ENCODE data around the gene CASK.

The CASK gene

GRCh38 chrX:41827886-41828285 is 95.5 kb downstream of the CASK start:
- DNase-seq (ENCODE audit: low spot score), result no peak

GRCh38 chrX:41825796-41826195 is 97.6 kb downstream of the CASK start:
- no peak for DNase-seq (ENCODE audit: low spot score)

- peak; percentile 29 for DNase-seq (ENCODE audit: low spot score)
These were observed 98.8 kb downstream of the CASK start for GRCh38 chrX:41824551-41824950.

GRCh38 chrX:41823402-41823801 is 100.0 kb downstream of the CASK start:
- DNase-seq (ENCODE audit: low spot score), result no peak

GRCh38 chrX:41822892-41823291 is 100.5 kb downstream of the CASK start:
- DNase-seq (ENCODE audit: low spot score), result no peak

GRCh38 chrX:41808047-41808446 is 115.3 kb downstream of the CASK start:
- DNase-seq (ENCODE audit: low spot score), result no peak

- no peak for DNase-seq (ENCODE audit: low spot score)
These were observed 120.4 kb downstream of the CASK start for GRCh38 chrX:41802958-41803357.

- no peak for DNase-seq (ENCODE audit: low spot score)
These were observed 123.7 kb downstream of the CASK start for GRCh38 chrX:41799661-41800060.

GRCh38 chrX:41796577-41796976 is 126.8 kb downstream of the CASK start:
- DNase-seq (ENCODE audit: low spot score), result no peak

- DNase-seq (ENCODE audit: low spot score), result no peak
These were observed 127.3 kb downstream of the CASK start for GRCh38 chrX:41796046-41796445.

GRCh38 chrX:41789374-41789773 is 134.0 kb downstream of the CASK start:
- no peak for DNase-seq (ENCODE audit: low spot score)

- DNase-seq (ENCODE audit: low spot score), result no peak
These were observed 137.7 kb downstream of the CASK start for GRCh38 chrX:41785685-41786084.

GRCh38 chrX:41781500-41781899 is 141.9 kb downstream of the CASK start:
- peak; percentile 24 for DNase-seq (ENCODE audit: low spot score)

- DNase-seq (ENCODE audit: low spot score), result no peak
These were observed 143.4 kb downstream of the CASK start for GRCh38 chrX:41779941-41780340.

- DNase-seq (ENCODE audit: low spot score), result no peak
These were observed 144.3 kb downstream of the CASK start for GRCh38 chrX:41779030-41779564.

GRCh38 chrX:41761702-41762101 is 161.7 kb downstream of the CASK start:
- no peak for DNase-seq (ENCODE audit: low spot score)

GRCh38 chrX:41761169-41761568 is 162.2 kb downstream of the CASK start:
- DNase-seq (ENCODE audit: low spot score), result no peak

GRCh38 chrX:41759817-41760216 is 163.5 kb downstream of the CASK start:
- DNase-seq (ENCODE audit: low spot score), result peak; percentile 10

GRCh38 chrX:41758401-41758800 is 165.0 kb downstream of the CASK start:
- DNase-seq (ENCODE audit: low spot score), result no peak

GRCh38 chrX:41750716-41751115 is 172.6 kb downstream of the CASK start:
- DNase-seq (ENCODE audit: low spot score), result no peak

- DNase-seq (ENCODE audit: low spot score), result no peak
These were observed 183.5 kb downstream of the CASK start for GRCh38 chrX:41739871-41740270.

GRCh38 chrX:41737065-41737464 is 186.3 kb downstream of the CASK start:
- DNase-seq (ENCODE audit: low spot score), result no peak

- DNase-seq (ENCODE audit: low spot score), result peak; percentile 10
These were observed 188.8 kb downstream of the CASK start for GRCh38 chrX:41734530-41734929.

- no peak for DNase-seq (ENCODE audit: low spot score)
These were observed 189.4 kb downstream of the CASK start for GRCh38 chrX:41733939-41734338.

- no peak for DNase-seq (ENCODE audit: low spot score)
These were observed 191.1 kb downstream of the CASK start for GRCh38 chrX:41732260-41732659.

All from AG08396 (cell line).